ENCODE data around the gene DOCK10.

DNA sequence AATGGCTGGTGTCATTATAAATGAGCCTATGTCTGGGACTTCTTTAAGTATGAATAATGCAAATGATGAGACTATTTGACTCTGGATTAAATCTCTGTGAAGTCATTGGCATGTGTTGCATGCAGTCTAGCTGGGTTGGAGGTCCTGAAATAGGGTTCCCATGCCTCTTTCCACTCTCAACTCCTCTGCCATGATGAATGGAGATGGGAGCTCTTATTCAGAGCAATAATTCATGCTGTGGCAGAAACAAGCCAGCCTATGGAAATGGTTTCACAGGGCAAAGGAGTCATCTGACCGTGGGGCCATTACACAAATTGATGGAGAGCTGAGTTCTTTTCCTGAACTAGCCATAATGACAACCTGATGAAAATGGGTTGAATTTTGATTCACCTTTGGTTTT is 310.6 kb downstream of the DOCK10 start:
- TF ChIP-seq, protein P1, sequence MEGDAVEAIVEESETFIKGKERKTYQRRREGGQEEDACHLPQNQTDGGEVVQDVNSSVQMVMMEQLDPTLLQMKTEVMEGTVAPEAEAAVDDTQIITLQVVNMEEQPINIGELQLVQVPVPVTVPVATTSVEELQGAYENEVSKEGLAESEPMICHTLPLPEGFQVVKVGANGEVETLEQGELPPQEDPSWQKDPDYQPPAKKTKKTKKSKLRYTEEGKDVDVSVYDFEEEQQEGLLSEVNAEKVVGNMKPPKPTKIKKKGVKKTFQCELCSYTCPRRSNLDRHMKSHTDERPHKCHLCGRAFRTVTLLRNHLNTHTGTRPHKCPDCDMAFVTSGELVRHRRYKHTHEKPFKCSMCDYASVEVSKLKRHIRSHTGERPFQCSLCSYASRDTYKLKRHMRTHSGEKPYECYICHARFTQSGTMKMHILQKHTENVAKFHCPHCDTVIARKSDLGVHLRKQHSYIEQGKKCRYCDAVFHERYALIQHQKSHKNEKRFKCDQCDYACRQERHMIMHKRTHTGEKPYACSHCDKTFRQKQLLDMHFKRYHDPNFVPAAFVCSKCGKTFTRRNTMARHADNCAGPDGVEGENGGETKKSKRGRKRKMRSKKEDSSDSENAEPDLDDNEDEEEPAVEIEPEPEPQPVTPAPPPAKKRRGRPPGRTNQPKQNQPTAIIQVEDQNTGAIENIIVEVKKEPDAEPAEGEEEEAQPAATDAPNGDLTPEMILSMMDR (IDR thresholded peaks at IDR 0.05), result no peak
- no peak for TF ChIP-seq POLR2A (IDR thresholded peaks at IDR 0.05)
- TF ChIP-seq POLR2AphosphoS5 (IDR thresholded peaks at IDR 0.05; ENCODE audit: insufficient read depth in 1 of 2, low read depth in 1 of 2), result no peak

All from vagina (tissue), 2 donors.